HG03175 (cell line): ENCODE measurements around the gene HOXC5.
"Not testable (repeated sequence)": the region's sequence is repeated elsewhere in the genome, so short reads cannot be mapped to it uniquely, and the experiment has no call there.

ENCODE experiments used
- ATAC-seq: cut with Tn5 transposase; IDR thresholded peaks from one replicate; pipeline ENCODE4 v1.9.1; 2021; ENCODE audit warnings: mild to moderate bottlenecking, moderate library complexity; ENCODE audit not compliant: unreplicated experiment

Gene HOXC5

DNA sequence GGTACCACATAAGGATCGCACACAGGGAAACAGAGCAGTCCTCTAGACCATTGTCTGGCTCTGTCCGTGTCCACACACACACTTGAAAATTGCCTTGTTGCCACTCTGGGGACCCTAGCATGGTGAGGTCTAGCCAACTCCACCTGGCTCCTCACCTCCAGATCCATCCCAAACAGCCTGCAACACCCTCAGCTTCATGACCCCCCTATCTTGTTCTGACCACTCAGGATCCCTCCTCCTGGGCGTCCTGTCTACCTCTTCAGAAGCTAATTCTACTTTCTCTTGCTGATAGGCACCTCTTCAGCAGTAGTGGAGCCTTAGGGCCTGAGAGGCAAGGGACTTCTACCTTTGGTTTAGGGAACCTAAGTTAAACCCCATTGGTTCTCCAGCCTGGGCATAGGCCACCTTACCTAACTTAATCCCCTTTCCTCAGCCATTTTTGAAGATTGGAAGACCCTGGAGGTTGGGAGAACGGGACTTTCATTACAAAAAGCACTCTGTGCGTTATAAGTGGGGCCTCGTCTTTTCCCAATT is 697 bp upstream of the HOXC5 start:
- ATAC-seq: no peak

DNA sequence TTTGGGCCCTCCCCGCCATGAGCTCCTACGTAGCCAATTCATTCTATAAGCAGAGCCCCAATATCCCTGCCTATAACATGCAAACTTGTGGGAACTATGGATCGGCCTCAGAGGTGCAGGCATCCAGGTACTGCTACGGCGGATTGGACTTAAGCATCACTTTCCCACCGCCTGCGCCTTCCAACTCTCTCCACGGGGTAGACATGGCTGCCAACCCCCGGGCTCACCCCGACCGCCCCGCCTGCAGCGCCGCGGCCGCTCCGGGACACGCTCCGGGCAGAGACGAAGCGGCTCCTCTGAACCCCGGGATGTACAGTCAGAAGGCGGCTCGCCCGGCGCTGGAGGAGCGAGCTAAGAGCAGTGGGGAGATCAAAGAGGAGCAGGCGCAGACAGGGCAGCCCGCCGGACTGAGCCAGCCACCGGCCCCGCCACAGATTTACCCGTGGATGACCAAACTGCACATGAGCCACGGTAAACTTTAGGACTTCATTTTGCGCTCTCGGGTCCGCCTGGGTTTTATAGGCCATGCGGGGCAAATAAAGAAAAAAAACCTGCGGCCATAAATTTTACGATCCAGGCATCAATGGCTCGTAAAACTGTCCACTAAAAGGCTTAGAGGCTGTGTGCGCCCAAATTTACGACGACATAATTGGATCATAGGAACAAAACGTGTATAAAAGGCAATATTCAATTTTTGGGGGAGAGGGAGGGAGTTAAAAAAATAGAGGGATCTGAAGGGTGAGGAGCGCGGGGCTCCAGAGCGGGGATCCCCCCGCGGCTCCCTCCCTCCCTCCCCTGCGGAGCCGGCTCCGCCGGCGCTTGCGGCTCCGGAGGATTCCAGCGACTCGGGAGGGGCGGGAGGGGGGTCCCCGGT is 493 bp downstream of the HOXC5 start:
- no peak for ATAC-seq

DNA sequence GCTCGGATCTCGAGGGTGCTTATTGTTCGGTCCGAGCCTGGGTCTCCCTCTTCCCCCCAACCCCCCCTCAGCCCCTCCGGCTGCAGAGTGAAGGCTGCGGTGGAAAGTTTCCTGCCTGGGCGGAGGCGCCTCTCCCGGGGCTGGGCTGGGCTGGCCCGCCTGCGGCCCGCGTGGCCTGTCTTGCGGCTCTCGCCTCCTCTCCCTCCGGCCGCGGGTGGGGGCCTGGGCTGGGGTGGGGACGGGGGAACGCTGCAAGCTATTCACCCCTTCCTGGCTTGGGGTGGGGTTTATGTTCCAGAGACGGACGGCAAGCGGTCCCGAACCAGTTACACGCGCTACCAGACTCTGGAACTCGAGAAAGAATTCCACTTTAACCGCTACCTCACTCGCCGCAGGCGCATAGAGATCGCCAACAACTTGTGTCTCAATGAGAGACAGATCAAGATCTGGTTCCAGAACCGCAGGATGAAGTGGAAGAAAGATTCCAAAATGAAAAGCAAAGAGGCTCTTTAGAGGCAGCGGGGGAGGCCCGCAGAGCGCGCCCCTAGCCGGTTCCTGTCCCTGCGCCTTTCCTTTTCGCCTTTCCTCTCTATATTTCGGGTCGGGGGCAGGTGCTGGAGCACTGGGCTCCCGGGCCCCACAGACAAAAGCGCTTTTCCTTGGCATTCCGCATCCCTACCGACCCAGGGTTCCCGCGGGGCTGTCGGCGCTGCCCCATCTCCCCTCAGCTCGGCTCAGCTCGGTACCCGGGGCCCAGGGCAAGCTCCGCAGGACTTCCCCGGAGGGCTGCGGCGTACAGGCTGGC is 1.3 kb downstream of the HOXC5 start:
- ATAC-seq: no peak

DNA sequence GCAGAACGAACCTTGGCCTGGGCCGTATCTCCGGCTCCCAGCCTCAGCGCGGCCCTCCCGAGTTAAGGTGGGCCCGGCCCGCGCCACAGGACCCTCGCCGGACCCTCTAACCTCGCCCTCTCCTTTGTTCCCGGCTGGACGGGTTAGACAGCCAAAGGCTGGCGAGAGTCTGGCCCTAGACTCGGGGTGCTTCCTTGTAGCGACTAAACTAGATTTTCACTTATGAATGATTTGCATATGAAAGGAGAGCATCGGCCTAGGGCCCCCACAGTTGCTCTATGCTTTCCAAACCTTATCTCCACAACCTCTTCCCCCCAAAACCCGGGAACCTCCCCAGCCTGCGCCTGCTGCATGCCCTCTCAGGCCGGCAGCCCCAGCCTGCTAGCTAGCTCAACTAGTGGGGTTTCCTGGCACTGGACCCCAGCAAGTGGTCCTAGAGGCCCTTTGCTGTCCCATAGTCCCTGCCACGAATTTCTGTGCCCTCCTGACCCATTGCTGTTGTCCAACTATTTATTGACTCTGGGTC is 2.0 kb downstream of the HOXC5 start:
- ATAC-seq: no peak

GRCh38 chr12:54035568-54036264 is 2.9 kb downstream of the HOXC5 start:
- ATAC-seq: no peak

DNA sequence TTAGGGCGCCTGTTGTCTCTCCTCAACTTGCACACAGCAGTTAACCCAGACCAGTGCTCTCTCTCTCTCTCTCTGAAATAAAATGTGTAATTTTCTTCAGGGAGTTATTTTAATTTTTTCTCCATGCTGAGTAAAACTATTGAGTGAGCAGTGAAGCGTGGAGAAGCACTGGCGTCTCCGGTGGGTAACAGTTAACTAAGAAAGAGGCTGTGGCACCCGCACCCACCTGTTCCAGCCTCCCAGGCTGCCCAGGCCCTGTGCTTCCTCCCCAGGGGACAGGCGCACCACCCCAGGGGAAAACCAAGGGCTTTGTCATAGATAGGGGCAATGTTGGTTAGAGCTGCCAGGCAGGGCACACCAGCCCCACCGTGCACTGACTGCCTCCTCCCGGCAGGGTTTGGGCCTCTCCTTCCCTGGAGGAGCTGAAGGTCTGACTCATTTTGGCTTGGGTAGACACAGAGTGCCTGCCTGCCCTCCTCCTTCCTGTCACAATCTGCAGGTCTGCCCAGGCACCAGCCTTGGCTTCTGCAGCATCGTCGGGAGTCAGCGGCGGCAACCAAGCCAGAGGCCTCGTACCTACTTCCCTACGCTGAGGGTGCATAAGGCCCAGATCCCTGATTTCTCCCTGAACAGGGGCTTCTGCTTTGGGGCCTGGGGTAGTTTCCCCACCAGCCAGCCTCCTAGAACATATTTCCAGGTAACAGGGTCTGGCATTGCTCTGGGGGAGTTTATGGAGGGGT is 3.9 kb downstream of the HOXC5 start:
- ATAC-seq: peak; percentile 42

DNA sequence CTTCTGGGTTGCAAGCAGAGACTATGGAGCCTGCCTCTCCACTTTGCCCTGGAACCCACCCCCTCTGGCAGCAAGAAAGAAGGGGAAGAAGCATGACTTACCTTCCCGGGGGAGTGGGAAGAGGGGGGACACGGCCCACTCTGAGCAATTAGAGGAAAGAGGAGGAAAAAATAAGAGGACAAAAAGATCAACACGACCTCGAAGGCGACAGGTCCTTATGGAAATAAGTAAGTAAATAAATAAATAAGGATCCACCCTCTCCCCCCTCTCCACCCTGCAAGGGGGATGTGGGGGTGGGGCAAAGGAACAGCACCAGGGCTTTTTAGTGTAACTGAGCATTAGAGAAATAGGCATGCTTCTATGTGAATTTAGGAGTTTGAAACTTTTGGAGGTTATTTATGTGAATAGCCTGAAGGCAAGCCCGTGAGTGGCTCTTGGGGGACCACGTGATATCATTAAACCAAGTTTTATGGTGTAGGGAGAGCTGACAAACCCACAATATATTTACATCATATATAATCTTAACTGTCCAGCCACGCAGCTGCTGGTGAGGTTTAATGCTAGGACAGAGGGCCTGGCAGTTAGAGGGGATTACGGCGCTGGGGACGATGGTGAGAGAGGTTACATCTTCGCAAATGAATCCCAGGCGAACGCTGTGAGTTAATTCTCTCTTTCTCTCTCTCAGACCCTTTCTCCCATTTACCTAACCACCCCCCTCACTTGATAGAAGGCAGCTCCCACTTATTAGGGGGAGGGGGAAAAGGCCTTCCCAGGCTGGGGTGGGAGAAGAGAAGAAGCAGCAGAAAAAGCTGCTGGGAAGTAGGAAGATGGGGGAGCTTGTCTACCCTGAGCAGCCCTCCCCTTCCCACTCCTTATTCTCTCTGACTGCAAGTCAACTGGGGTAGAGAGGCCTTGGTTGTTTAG is 4.8 kb downstream of the HOXC5 start:
- no peak for ATAC-seq

DNA sequence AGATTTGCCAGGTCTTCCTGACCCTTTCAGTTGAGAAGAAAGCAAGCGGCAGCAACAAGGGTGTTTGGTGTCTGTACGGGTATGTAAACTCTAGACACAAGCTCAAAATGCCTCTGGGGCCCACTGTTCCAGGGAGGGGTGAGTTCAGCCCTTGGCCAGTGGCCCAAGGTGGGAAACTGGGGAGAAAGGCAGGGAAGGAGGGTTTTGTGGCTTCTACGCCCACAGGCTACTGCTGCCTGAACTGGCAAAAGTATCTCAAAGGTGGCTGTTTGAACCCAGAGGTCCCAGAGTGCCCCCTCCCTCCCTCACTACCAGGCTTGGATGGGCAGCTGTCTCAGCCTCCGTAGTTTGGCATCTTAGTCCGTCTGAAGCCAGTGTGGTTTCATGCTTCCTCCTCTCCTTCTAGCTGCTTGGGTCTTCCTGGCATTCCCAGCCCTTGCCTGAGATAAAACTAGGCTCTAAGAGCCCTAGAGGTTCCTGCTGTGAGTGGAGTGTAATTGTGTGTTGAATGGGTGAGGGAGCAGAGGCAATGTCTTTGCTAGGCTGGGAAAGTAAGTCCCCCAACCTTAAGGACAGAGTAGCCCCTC is 5.5 kb downstream of the HOXC5 start:
- ATAC-seq: no peak

GRCh38 chr12:54038871-54039414 is 6.1 kb downstream of the HOXC5 start:
- ATAC-seq: no peak

DNA sequence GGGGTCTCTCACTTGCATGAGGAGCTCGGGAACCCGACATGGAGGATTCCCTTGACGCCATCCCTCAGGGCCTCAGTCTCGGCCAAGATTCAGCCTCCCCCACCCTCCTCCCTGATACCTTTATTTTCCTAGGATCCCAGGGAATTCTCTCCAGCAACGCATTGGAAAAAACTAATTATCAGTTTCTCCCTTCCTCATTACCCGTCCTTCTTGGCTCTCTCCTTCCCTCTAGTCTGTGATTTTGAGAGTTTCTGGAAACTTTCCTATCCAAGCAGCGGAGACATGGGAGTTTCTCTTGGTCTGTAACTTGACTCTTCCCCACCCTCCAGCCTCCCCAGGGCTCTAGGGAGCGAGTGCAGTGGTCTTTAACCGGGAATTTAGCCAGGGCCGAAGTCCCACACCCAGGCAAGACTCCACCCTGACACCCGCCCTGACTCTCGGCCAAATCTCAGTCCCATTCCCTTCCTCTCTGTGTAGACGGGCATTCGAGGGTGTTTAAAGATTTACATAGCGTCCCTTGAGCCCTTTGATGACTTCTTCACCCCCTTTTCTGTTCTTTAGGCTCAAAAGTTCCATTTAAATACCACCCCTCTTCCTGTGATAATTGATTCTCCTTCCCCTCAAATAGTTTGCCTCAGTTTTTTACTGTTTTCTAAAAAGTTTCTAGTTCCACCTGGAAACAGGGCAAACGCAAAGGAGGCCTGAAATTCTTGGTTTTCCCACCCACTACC is 6.7 kb downstream of the HOXC5 start:
- no peak for ATAC-seq

DNA sequence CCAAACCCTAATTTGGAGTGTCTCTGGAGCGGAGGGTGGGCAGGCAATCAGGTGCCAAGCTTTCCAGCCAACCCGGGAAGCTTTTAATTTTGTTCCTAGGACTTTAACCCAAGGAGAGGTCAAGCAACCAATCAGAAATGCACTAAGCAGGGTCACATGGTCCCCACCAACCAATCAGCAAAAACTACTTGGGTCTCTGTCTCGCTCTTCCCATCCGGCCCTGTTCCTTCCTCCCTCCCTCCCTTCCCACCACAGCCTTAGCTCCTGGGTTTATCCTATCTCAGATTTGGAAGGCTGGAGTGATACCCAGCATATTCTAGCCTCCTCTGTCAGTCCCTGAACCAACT is 7.3 kb downstream of the HOXC5 start:
- ATAC-seq: no peak

GRCh38 chr12:54040648-54041047 is 7.8 kb downstream of the HOXC5 start:
- no peak for ATAC-seq

DNA sequence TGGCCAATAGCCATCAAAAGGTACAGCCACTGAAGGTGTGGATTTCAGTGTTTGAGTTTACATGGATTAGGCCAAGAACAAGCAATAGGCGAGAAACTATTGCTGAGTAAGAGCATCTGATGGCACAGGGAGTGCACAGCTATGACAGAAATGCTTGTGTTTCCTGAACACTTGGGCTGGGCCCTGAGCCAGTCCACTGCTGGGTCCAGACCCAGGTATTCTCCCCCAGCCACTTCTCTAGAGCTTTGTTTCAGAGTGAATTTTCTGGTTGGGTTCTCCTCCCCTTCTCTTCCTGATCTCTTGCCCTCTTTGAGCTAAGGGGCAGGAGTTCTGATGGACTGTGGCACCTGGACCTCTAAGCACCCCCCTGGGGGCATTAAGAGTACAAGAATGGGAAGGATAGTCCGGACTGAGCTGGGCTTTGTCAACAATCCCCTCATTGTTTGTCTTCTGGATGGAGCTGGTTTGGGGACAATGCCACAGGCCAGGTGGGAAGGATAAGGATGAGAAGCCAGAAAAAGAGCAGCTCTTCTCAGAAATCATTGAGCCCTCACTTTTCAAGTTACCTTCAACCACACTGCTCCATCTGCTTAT is 8.3 kb downstream of the HOXC5 start:
- no peak for ATAC-seq

GRCh38 chr12:54042033-54042432 is 9.2 kb downstream of the HOXC5 start:
- not testable (repeated sequence) for ATAC-seq

- no peak for ATAC-seq
These were observed 10.4 kb downstream of the HOXC5 start for GRCh38 chr12:54042970-54043853.

GRCh38 chr12:54044425-54045103 is 11.7 kb downstream of the HOXC5 start:
- no peak for ATAC-seq
